ENCODE results near the gene WWP2.

WWP2 gene

DNA sequence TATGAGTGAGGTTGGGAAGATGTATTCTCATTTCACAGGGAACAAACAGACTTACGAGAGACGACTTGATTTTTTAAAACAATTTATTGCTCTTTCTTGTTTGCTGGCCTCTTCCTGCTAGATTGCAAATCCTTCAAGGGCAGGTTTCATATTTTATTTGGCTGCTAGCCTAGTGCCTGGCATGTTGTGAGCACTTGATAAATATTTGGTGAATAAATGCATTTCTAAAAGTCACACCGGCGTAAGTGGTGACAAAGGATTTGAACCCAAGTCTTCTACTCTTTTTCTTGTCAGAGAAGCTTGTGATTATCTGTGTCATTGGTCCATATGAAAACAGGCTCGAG lies 1.4 kb downstream of the WWP2 start:
- TF ChIP-seq CTCF (IDR thresholded peaks at IDR 0.05; ENCODE audit: insufficient read depth, low read depth, low read length, missing control alignments) = no peak
- H3K4me3 ChIP-seq (ENCODE audit: low read length) = peak overlapping the region; percentile 89
- no peak for DNase-seq (ENCODE audit: low read depth)

DNA sequence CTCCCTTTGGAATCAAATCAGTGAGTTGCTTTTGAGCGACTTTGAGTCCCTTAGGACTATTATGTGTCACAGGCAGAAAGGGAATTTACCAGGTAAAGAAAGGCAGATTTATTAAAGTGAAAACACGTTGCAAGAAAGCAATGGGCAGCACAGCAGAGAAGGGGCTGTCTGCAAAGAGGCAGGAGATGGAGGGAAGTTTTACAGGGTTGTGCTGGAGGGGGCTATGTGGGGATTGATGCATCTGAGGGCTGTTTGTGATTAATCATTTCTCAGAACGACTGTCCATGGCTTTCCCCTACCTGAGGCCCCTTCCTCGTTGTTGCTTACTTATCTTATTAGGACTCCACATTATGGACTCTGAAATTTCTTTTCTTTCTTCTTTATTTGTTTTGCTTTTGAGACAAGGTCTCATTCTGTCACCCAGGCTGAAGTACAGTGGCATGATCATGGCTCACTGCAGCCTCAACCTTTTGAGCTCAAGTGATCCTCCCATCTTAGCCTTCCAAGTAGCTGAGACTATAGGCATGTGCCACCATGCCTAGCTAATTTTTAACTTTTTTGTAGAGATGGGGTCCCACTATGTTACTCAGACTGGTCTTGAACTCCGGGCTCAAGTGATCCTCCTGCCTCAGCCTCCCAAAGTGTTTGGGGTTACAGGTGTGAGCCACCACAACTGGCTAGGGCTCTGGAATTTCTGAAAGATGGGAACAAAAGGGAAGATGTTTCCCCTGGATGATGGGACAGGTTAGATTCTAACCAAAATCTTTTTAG lies 5.5 kb downstream of the WWP2 start:
- DNase-seq (ENCODE audit: low read depth) = no peak
- no peak for TF ChIP-seq CTCF (IDR thresholded peaks at IDR 0.05; ENCODE audit: insufficient read depth, low read depth, low read length, missing control alignments)
- no peak overlapping the region for H3K4me3 ChIP-seq (ENCODE audit: low read length)

DNA sequence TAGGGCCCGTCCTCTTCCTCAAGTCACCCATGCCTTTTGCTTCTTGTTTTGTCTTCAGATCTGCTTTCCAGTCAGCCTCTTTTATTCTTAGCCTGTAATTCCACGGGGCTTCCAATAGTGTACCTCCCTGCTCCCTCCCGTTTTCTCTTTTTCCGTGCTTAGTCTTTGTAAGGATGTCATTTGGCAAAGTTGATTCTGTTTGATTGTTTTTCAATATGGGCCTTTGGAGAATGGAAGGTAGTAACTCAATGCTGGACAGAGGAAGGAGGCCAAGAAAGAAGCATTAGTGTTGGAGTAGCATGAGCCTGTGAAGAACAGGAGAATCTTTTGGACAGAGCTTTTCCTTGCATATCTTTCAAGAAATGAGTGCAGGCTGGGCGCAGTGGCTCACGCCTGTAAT lies 6.5 kb downstream of the WWP2 start:
- TF ChIP-seq CTCF (IDR thresholded peaks at IDR 0.05; ENCODE audit: insufficient read depth, low read depth, low read length, missing control alignments) = no peak
- DNase-seq (ENCODE audit: low read depth) = no peak
- H3K4me3 ChIP-seq (ENCODE audit: low read length) = no peak overlapping the region

- no peak overlapping the region for H3K4me3 ChIP-seq (ENCODE audit: low read length)
- TF ChIP-seq CTCF (IDR thresholded peaks at IDR 0.05; ENCODE audit: insufficient read depth, low read depth, low read length, missing control alignments) = no peak
- DNase-seq (ENCODE audit: low read depth) = no peak
Observed at GRCh38 chr16:69769404-69769803, 7.3 kb downstream of the WWP2 start.

- no peak for DNase-seq (ENCODE audit: low read depth)
- TF ChIP-seq CTCF (IDR thresholded peaks at IDR 0.05; ENCODE audit: insufficient read depth, low read depth, low read length, missing control alignments) = no peak
- no peak overlapping the region for H3K4me3 ChIP-seq (ENCODE audit: low read length)
Observed at GRCh38 chr16:69771651-69771967, 9.5 kb downstream of the WWP2 start.

- DNase-seq (ENCODE audit: low read depth) = no peak
- H3K4me3 ChIP-seq (ENCODE audit: low read length) = no peak overlapping the region
- TF ChIP-seq CTCF (IDR thresholded peaks at IDR 0.05; ENCODE audit: insufficient read depth, low read depth, low read length, missing control alignments) = no peak
Observed at GRCh38 chr16:69773260-69773947, 11.3 kb downstream of the WWP2 start.

DNA sequence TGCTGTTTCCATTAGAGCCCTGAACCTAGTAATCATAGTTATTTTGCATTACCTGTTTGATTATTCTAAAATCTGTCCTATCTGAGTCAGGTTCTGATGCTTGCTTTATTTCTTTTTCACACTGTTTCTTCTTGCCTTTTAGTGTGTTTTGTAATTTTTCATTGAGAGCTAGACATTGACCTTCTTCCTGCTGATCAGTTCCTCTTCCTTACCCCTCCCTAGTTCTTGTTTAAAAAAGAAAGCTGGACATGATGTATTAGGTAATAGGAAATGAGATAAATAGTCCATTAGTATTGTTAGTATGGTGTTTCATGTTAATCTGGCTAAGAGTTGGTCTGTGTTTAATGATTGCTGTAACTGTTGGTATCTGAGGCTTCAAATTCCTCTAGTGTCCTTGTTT lies 13.4 kb downstream of the WWP2 start:
- no peak for TF ChIP-seq CTCF (IDR thresholded peaks at IDR 0.05; ENCODE audit: insufficient read depth, low read depth, low read length, missing control alignments)
- no peak overlapping the region for H3K4me3 ChIP-seq (ENCODE audit: low read length)
- DNase-seq (ENCODE audit: low read depth) = no peak
